Measurements from ENCODE around the gene OCA2.
"Not testable (repeated sequence)": the region's sequence is repeated elsewhere in the genome, so short reads cannot be mapped to it uniquely, and the experiment has no call there.

The OCA2 gene

DNA sequence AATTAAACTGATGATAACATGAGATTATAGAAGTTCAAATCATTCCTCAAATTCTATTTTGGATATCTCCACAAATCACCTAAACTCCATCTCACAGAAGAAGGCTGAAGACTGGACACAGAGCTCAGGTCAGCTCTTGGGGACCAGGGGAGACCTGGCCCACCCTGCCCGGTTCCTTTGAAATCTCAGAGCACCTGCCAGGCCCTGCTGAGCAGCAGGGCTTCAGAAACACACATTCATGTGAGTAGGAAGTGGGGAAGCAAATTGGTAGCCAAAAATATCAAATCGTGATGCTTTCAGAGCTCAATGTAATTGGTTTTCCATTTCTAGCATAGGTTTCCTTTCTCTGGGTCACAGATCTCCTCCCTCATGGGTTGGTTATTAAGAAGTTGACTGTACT is 76.2 kb downstream of the OCA2 start:
- DNase-seq (ENCODE audit: low spot score), result no peak

DNA sequence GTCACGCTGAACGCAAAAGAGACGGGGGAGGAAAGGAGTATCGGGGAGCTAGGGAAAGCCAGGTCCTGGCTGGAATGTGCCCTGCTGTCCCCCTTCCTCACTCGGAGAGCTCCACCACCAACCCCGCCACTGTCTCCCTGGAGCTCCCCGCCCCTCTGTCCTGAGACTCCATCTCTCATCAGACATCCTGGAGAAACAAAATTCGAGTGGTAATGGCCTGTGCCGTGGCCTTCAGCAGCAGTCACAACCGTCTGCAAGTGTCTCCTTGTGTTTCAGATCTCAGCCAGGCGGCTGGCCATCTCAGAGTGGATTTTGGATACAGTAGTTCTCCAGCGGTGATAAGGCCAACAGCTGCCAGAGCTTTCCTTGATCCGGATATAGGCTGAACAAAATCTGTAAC is 76.9 kb downstream of the OCA2 start:
- no peak for DNase-seq (ENCODE audit: low spot score)

DNA sequence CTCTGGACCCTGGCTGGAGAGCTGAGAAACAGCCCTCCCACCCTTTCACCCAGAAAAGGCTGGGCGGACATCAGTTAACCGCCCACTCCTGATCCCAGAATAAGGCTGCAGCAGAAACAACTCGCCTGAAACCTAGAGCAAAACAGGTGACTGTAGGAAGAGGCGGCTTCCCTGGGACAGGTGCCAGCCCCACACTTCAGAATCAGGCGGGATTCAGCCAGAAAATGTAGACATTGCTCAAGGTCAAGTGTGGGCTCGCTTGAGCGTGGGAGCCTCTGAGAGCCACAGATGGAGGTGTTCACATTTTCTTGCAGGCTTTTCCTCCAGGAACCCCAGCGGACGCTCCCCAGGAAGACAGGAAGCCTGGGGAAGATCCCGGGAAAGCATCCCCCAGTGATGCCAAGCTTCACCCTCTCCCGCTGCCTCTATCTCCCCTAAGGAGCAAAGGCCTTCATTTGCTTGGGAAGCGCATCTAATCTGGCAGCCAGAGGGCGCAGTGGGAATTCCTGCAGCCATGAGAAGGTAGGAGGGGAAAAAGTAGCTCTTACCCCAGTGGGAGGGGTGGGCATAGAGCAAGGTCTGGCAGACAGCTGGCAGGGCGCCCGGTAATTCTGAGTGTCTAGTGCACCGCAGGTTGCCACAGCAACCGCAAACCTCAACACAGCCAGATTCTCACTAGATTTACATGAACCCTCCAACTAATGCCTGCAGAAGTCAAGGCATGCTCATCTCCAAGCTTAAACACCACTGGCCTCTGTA is 77.7 kb downstream of the OCA2 start:
- peak; percentile 50 for DNase-seq (ENCODE audit: low spot score)

DNA sequence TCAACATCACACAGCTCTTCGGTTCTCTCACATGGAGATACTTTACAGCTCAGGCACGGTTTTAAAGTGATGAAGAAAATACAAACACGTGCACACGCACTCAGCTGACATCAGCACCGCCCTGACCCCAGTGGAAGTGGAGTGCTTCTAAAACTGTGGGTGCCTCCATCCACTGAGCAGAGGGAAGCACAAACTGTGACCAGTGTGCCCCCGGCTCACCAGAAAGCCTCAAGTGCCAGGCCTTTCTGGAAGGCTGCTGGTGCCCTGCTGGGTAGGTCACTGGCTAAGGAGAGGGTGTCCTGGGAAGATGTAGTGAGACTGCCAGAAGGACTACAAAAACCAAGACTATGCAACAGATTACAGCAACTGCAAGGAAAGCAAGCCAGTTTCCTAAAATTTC is 78.5 kb downstream of the OCA2 start:
- DNase-seq (ENCODE audit: low spot score), result no peak

DNA sequence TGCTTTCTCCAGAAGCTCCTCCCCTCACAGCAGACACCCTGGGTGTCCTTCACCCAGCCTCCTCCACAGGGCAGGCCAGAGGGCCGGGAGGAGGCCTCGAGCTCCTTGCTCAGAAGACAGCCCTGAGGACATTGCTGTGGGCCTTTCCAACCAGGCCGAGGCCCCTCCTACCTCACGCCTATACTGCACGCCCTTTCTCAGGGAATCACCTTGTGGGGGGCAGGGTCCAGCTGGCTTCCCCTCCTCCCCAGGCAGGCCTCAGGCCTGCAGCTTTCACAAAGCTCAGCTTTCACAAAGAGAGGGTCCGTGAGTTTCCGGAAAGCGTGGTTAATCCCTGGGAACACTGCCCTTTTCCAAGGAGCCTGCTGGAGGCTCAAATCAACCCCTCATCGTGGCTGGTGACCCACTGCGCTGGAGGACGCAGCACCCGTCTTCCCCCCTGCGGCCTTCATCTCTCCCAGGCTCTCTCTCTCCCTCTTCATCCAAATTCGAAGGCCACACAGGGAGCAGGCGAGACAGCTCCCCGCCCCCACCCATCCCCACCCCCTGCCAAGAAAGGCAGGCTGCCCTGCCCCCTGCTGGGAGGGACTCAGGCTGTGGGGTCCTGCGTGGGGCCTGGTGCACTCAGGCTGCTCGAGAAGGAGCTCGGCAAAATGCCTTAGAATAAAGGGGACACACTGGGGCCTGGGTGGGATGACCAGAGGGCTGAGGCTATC is 79.4 kb downstream of the OCA2 start:
- no peak for DNase-seq (ENCODE audit: low spot score)

DNA sequence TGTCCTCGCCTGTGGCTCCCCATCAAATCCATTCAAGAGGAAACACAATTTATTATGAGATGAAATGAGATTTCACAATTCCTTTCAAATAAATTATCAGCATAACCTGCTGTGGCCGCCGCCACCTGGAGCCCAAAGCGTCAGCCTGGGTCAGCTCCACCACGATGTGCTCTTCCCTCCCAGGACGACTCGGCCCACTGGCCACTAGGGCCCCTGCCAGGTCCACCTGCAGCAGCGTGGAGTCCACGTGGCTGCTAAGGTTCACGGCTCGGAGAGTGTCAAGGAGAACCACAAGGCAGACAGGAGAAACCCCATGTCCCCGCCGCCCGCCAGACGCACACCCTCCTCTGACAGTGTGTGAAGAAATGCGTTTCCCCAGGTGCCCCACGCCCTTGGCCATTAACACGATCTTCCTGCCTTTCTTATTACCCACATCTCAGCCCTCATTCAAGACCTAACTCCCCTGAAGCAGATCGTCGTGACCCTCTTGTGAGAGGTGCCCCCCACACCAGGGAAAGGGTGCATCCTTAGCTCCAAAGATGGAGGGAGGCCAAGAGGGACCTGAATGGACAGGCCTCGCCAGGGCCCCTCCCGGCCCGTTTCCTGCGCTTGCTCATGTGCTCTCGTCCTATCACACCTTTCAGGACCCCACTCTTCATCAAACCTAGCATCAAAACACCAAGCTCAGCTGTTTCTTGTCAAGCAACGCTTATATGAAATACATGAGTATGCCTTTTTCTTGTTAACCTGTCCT is 80.6 kb downstream of the OCA2 start:
- DNase-seq (ENCODE audit: low spot score), result no peak

DNA sequence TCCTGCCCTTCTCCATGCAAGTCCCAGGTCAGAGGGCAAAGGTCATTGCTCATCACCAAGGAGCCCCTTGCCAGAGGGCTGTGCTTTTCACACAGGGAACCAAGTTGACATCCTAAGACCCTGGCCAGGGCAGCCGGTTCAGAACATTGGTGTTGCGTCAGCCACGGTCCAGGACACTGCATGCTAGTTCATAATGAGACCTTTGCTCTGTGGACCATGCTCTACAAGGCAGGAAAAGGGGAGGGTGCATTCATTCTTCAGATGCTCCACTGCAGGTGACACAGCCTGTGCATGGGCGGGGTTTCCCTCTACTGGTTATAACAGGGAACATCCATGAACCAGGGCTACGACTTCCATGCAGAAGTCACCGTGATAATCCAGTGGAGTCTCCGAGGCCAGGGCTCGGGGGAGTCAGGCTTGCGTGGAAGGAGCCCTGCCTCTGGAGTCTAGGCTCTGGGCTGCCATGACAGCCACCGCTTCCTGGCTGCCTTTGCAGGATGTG is 81.6 kb downstream of the OCA2 start:
- no peak for DNase-seq (ENCODE audit: low spot score)

DNA sequence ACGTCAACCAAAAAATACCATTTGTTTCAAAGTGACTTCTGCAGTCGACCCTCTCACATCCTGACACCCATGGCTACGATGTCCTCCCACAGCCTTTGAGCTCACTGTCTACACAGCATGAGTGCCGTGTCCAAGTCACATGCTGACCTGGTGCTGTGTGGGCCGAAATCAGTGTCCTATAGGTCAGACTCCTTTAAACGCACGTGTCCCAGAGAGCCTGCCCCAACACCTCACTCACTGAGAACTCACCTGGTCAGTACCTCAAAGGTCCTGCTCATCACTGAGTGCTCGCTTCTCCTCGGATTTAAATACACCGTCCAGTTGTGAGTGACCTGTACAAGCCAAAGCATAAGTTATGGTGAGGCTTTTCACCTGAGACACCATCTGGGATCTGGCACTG is 83.3 kb downstream of the OCA2 start:
- no peak for DNase-seq (ENCODE audit: low spot score)

DNA sequence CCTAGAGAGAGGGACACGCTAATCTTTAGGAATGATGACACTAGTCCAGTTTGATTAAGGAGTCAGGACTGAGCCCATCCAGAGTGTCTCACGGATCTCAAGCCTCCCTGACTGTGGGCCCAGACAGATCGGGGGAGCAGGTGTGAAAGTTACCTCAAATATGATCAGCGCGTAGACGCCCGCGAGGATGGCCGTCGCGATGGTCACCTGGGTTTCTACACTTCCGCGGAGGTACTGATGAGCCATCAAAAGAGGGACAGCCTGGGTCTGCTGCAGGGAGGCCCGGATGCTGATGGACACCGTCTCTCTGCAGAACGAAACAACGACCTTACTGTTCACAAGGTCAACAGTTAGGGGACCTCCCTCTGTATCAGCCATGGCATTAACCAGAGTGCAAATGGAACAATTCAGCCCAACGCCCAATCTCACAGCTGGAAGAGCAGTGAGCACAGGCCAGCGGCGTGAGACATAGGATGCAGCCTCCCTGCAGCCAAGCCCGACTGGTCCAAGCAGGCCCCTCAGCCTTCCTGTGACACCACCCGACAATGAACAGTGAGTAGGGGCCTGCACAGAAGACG is 84.4 kb downstream of the OCA2 start:
- DNase-seq (ENCODE audit: low spot score), result no peak

DNA sequence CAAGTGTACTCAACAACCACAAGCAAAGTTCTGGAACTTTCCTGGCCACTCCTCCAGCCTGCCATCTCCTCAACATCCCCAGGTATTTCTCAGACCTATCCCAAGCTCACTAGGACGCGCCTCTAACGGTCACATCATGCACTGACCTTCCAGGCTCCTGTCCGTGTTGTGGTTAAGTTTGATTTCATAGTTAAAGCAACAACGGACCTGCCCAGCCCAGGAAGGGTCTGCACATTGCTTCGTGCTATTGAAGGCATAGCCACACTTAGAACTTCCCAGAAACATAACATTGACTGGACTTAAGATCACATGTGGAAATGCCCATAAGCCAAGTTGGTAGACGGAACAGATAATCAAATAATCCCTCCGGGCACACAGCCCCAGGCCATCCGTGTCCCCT is 85.1 kb downstream of the OCA2 start:
- no peak for DNase-seq (ENCODE audit: low spot score)

DNA sequence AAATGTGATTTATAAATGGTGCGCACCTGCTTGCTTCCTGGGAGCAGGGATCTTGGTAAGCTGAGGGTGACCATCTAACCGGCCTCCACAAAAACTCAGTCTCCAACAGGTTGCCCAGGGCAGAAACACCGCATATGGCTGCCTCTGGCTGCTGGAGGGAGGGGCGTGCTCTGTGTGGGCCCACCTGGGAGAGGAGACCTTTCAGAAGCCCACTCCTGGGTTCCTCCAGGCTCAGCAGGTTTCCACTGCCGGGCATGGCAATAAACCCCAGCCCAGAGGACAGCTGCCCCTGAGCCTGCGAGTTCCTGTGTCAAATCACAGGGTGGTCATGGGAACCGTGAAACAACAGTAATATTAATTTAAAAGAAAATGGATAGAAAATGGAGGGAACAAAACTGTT is 85.6 kb downstream of the OCA2 start:
- DNase-seq (ENCODE audit: low spot score), result no peak

DNA sequence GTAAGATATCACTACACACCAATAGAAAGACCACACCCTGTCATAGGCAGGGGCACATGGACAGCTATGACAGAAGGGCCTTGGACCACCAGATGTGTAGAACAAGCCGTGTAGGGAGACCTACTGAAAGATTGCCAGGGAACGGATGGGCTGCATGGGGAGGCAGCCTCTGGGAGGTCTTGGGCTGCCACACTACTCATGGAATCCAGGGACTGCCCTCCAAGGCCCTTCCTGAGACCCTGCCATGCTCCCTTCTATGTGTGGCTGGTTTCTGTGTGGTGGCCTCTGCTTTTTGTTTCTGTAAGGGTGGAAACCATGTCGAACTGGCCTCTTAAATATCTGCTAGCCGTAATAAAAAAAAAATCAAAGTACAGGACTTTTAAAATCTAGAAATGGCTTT is 86.9 kb downstream of the OCA2 start:
- DNase-seq (ENCODE audit: low spot score), result no peak

DNA sequence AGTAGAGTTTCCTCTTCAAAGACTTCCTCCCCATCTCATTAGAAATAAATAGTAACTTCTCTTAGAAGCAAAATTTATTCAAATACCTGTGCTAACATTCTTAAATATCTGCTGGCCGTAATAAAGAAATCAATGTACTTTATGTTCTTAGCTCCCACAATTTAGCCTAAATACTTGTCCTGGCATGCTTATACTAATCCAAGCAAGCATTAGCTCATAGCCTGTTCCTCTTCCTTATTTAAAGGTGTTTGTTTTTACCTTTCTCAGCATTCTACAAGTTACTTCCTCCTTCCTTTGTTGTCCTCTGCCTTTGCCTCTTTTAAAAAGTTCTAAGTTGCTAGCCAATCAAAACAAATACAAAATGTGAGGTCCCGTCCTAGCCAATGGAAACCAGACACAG is 90.9 kb downstream of the OCA2 start:
- DNase-seq (ENCODE audit: low spot score), result not testable (repeated sequence)

DNA sequence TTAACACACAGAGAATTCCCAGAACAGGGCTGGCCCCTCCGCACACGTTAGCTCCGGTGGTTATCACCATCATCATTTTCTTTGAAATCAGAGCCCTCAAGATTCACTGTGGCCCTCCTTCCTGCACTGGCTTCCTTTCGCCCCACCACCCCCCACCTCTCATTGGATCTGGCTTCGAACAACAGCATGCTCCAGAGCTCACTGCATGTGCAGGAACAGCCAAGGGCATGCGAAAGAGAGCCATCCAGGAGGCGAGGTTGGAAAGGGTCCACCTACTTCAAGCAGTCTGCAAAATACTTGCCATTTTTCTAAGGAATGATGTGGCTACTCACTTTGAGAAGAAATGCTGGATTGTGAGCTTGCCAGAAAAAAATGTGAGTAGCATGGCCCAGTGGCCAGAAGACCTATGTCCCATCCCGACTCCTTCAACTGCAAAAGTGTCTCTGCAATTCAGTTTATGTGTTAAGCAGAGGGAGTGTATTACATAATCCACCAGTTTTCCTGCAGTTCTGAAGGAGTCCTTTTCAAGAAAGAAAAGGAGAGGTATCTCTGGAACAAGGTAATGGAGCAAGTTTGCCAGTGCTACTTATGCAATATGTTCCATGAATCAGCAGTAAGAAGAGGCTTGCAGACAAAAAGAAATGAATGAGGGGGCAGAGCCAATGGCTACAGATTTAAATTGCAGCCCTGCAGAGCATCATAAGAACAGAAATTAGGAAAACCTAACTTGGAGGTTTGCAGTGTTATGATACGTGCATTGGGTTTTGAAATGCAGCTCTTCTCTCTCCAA is 92.8 kb downstream of the OCA2 start:
- DNase-seq (ENCODE audit: low spot score), result no peak

DNA sequence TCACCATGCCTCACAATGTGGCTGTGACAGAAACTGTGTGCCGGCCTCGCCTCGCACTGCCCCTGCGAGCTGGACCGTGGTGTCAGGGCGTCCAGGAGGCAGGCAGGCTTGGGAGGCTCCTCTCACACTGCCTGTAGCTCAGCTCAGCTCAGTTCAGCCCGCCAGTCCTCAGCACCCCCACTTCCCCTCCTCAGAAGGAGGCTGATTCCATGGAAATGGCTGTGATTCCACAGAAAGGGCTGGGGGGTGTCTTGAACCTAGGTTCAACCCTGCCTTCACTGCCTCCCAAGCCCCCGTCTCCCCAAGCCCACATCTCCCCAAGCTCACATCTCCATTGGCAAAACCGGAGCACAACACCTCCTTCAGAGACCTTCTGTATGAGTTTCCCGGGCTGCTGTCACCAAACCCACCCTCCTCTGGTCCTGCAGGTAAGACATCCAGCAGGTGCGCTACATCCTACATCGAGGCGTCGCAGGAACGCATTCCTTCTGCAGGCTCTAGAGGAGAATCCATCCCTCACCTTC is 94.0 kb downstream of the OCA2 start:
- no peak for DNase-seq (ENCODE audit: low spot score)

DNA sequence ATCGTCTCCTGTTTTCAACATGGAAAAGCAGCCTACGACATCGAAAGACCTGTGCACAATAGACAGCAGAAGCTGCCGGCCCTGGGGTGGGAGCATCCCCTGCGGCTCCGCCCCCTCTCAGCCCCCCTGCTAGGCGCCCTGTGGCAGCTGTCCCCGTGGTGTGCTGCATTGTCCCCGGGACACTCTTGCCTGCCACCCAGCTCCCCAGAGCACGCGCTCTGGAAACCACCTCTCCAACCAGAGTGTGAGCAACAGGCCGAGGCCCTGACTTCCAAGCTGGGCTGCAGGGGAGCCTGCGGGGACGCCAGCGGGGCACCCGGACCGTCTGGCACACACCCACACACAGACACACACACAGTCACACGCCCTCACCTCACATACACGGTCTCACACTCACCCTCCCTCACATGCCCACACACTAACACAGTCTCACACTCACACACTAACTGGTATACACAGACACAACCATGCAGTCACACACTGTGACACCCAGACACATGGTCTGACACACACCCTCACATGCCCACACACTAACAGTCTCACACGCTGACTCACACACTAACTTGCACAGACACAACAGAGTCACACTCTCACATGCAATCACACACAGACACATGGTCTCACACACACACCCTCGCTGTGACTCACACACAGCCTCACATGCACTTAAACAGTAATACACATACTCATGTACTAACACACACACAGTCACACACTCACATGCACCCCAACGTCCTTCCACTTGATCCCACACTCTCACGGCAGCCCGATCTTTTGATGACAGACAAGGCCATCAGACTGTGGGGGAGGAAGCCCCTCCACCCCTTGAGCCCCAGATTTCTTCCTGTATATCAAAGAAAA is 94.7 kb downstream of the OCA2 start:
- no peak for DNase-seq (ENCODE audit: low spot score)

DNA sequence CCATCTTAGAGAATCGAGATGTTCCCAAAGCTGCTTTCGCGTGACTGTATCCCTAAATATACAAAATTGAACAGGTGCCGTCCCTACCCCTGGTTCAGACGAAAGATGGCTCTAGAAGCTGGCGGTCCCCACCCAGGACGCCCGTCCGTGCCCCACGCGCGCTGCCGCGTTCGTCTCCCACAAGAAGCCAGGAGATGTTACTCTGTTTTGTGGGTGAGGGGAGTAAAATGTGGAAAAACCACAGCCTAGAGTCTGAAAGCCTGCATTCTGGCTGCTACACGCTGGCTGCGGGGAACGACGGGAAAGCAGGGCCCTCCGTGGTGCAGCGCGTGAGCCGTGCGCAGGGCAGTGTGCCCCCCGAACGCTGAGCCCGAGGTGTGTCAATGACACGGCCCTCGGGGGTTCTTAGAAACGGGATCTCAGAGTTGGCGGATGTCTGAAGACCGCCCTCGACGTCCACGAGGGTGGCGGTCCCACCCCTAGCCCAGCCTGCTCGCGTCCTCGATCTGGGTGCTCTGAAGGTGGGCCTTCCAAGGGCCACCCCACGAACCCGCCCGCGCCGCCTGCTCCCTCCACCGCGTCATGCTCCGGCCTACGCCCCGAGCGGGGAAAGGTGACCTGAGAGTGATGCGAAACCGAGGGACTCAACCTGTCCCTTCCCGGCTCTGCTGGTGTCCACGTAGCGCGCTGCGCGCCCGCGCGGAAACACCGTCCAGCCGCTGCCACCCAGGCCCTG is 95.6 kb downstream of the OCA2 start:
- DNase-seq (ENCODE audit: low spot score), result no peak

DNA sequence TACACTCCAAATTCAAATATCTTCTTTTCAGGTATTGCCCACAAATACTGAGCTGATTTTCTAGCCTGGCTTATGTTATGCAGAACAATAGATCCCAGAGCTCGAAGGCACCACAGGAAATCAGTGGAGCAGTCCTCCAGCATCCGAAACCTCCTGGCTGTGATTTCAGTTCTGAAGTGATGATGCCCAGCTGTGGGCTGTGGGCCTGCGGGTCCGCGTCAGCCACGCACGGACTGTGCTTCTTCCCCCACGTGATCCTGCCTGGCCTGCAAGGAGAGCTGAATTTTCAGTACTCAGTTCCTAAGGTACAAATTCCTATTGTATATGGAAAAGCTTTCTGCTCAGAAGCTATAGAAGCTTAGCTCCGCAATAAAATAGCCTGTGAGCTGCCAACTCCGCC is 96.2 kb downstream of the OCA2 start:
- DNase-seq (ENCODE audit: low spot score), result no peak

DNA sequence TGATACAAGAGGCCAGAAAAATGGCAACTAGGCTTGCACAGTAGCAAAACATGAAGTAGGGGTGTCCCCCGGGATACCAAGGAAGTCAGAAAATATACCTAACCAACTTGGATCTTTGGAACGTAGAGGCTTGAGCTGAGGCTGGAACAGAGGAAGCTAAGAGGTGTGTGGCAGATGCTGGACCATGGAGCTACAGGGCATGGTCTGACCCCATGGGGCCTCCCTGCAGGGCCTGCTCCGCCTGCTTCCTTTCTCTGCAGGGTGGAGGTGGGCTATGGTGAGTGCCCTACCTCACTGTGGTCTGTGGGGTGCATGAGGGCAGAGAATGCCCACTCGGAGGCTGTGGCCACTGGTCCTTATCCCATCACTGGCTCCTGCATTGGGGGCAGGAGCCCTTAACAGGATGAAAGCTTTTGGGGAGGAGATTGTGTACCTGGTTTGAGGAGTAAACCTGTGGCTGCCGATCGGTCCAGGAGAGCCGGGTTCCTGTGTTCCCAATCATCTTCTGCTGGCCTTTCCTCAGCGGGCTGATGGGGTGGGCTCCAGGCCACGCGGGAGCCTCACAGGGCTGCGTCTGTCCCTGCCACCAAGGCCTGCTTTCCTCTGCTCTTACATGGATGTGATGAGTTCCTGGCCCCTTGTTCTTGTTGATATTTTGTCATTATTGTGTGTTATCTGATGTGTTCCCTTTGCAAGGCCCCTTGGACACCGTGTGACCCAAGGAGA is 96.8 kb downstream of the OCA2 start:
- DNase-seq (ENCODE audit: low spot score), result no peak
